Kidney tubule cell (primary cell): ENCODE results near the gene CLDND2.
A peak's percentile ranks its signal among the peaks of the same experiment; 100 is the strongest.

Experiments
- DNase-seq: peaks from one replicate; pipeline ENCODE4 v3.0.0-alpha.2; 2018; ENCODE audit warnings: low spot score

The CLDND2 gene

DNA sequence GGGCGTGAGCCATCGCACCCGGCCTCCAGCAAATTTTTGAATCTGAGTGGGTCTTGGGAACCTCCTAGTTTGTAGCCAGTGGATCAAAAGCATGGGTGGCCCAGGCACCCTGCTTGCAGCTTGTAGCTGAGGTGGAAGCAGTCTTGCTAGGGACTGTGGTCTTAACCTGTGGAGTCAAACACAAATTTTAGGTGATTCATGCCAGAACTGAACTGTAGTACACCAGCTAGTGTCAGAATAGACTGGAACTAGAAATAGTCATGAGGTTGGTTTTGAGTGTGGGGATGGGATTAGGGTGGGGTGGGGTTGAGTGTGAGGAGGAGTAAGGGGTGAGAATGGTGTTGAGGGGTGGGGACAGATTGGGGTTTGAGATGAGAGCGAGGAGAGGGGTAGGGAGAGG, 13.2 kb upstream of the CLDND2 start:
- DNase-seq, result no peak

DNA sequence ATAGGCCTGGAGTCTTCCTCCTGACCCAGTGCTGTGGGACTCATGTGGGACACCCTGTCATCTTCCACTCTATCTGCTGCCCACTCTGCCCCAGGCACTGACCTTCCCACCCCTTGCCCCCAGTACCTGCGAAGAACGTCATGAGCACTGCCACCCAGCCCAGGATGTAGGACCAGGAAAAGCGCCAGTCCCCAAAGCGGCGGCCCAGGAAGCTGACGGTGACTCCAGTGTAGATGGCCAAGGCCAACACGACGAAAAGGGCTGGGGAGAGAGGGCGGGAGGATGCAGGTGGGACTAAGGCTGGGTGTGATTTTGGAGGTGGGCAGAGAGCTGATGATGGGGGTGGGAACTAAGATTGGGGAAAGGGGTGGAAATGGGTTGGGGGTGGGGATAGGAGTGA, 11.6 kb upstream of the CLDND2 start:
- DNase-seq, result no peak

- no peak for DNase-seq
Observed at GRCh38 chr19:51377422-51377821, 8.6 kb upstream of the CLDND2 start.

DNA sequence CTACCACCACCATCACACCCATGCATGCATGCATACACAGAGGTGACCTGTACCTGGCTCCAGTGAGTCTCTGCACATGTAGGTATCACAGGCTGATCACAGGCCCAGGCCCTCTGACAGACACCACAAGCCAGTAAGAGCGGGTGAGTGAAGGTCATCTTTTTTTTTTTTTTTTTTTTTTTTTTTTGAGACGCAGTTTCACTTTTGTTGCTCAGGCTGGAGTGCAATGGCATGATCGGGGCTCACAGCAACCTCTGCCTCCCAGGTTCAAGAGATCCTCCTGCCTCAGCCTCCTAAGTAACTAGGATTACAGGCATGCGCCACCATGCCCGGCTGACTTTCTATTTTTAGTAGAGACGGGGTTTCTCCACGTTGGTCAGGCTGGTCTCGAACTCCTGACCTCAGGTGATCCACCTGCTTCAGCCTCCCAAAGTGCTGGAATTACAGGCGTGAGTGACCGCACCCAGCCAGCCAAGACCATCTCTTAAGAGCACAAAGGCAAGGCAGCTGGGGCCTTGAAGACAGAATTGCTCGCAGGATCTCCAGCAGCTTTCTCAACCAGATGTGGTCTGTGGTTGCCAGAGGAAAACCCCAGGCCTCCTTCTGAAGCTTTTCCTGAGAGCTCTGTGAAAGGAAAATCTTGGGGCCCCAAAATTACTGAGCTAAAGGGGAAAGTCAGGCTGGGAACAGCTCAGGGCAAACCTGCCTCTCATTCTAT, 6.9 kb upstream of the CLDND2 start:
- no peak for DNase-seq

DNA sequence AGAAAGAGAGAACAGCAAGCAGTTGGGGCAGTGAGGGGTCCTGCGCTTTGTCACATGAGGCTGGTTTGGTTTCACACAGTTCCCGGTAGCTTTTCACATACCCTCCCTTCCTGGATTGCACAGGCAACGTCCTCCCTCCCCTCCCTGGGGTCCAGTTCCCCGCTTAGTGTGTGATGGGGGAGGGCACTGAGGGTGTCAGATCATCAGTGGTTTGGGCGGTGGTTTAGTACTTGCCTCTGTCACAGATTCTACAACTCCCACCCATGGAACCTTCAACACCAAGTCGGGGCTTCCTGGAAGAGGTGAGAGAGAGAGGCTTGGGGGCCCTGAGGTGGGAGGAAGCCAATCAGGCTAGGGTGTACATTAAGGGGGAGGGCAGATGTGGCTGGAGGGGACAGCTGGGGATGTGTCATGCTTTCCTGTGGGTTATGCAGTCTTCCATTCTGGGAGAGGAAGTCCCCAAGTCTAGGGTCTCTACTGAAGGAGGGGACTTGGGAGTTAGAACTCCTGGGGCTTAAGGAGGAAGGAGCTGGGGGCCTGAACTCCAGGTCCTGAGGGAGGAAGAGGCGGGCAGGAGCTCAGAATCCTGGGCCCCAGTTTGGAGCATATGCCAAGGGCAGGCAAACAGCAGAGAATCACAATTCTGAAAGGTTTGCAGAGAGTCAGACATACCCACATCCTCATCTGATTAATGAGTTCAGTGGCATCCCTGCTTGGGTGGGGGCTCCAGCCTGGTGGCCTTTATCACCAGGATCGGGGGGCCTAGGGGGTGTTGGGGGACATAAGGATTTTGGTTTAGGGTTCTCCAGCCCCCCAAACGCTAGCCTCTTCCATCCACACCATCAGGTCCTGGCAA, 4.1 kb upstream of the CLDND2 start, which contains the start of gene NKG7:
NKG7 (minus strand) TSS at position 6 of the 856 bp plus-strand sequence. CDS start 119 bp downstream, outside the sequence.
- no peak for DNase-seq

DNA sequence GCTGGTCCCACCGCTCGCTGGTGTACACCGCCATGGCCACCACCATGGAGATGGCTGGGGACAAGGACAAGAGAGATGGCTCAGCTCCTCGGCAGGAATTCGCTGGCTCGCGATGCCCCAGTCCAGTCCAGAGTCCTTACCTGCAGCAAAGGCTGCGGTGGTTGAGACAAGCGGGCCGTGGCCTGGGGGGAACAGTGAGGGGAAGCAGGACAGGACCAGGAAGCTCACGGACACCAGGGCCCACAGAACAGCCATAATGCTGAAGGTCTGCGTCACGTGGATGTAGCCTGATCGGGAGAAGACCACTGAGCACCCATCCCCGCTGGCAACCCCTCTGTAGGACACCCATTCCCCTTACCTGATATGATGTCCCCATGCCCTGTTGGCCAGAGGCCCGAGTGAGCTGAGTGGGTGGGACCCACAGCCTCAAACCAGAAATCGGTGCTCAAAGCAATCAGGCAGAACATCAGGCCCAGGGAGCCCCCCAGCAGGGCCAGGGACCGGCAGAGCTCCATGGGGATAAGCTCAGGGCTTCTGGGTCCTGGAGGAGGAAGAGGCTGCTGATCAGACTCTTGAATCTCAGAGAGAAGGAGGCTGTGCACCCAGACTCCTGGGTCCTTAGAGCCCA, 3.3 kb upstream of the CLDND2 start:
- DNase-seq, result no peak

- no peak for DNase-seq
Observed at GRCh38 chr19:51371186-51371690, 2.4 kb upstream of the CLDND2 start.

- DNase-seq, result no peak
Observed at GRCh38 chr19:51370230-51370629, 1.4 kb upstream of the CLDND2 start.

DNA sequence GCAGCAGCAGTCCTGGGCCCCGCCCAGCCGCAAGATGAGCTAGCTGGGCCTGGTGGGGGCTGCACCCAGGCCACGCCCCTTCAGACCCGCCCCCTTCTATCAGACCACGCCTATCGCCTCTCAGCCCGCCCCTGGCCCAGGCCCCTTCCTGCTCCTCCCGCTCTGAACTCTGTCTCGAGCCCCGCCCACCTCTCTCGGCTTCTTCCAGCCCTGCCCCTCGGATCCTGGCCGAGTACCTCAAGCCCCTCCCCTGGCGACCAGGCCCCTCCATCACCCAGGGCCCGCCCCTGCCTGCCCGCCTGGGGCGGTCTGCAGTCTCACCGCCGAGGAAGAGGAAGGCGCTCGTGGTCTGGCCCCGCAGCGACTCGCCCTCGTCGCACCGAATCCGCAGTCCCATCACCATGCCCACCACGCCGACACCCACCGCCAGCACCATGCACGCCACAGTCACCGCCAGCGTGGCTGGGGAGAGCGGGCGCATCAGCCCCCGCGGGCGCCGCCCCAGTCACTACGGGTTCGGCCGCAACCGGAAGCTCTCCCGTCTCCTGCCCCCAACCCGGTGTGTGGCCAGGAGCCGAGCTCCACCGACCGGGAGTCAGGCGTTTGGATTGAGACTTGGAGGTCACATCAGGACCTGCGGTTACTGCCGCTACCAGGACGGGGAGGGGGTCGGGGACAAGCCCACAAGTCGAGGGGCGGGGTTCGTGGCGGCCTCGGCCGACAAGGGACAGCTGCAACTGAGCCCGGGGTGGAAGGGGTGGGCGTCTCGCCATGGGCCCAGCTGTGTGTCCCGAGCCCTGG, 1.0 kb downstream of the CLDND2 start:
- peak; percentile 98 for DNase-seq

DNA sequence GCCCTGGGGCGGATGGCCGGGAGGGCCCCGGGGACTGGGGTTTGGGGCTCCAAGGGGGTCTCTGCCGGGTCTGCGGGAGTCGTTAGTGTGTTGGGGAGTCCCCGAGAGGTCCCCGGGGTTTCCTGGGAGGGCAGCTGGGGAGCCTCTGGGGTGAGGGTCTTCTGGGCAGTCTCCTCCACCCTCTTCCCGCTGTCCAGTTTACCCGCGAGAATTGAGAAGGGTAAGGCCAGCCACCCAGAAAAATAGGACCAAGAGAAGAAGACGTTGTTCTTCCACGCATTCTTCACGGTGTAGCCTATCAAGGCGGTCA, 1.6 kb downstream of the CLDND2 start:
- DNase-seq, result no peak

GRCh38 chr19:51366389-51367254, 2.2 kb downstream of the CLDND2 start:
- peak; percentile 98 for DNase-seq

GRCh38 chr19:51365965-51366388, 2.8 kb downstream of the CLDND2 start, which contains the start of gene ETFB:
Gene ETFB, minus strand, starts transcription at chr19:51366388. Its CDS starts 62 bp downstream, at chr19:51366326.
- DNase-seq, result no peak

DNA sequence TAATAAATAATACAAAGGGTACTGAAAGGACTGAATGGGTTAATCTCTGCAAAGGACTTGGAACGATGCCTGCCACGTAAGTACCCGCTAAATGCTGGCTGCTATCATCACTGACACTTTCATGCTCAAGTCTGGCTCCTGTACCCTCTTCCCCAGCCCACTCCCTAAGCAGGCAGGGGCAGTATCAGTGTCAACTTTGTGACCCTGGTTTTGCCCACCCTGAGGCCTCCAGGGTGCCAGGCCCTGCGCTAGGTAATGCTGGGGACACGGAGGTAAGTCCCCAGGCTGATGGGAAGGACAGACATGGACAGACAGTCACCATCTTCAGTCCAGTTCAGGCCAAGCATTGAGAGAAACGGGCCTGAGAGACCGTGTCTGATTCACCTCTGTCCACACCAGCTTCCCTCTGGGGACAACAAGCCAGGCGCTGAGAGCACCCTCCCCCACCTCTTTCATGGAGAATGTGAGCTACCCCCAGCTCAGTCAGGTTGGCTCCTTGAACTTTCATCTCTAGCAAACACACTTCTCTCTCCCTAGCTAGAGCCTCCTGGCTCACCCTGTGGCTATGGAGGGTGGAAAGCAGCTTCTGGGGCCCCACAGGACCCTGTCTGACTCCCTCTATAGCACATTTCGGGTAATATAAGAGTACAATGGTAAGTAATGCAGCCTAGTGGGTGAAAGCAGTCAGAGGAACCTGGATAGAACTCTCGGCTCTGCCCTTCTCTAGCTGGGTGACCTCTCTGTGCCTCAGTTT, 3.4 kb downstream of the CLDND2 start:
- peak; percentile 45 for DNase-seq

GRCh38 chr19:51364200-51365106, 4.3 kb downstream of the CLDND2 start:
- no peak for DNase-seq

- DNase-seq, result no peak
Observed at GRCh38 chr19:51361239-51361638, 7.6 kb downstream of the CLDND2 start.

DNA sequence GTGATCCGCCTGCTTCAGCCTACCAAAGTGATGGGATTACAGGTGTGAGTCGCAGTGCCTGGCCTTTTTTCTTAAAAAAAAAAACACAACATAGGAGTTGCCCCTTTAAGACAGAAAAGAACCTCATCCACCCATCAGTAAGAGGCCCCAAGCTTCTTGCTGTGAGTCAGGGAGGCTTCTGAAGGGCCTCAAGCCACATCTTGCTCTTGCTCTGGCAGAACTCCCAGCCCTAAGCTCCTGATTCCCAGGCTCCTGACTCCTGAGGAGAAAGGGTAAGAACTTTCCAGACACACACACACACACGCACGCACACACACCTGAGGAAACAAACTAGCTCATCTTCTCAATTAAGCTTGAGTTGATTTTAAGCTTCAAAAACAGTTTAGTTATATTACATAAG, 9.5 kb downstream of the CLDND2 start:
- peak; percentile 29 for DNase-seq

GRCh38 chr19:51357952-51358351, 10.9 kb downstream of the CLDND2 start:
- DNase-seq, result no peak

GRCh38 chr19:51356159-51356801, 12.5 kb downstream of the CLDND2 start:
- DNase-seq, result no peak
